ENCODE results near the gene ELP6.
A peak's percentile ranks its signal among the peaks of the same experiment; 100 is the strongest.

The ELP6 gene, protein sequence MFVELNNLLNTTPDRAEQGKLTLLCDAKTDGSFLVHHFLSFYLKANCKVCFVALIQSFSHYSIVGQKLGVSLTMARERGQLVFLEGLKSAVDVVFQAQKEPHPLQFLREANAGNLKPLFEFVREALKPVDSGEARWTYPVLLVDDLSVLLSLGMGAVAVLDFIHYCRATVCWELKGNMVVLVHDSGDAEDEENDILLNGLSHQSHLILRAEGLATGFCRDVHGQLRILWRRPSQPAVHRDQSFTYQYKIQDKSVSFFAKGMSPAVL

DNA sequence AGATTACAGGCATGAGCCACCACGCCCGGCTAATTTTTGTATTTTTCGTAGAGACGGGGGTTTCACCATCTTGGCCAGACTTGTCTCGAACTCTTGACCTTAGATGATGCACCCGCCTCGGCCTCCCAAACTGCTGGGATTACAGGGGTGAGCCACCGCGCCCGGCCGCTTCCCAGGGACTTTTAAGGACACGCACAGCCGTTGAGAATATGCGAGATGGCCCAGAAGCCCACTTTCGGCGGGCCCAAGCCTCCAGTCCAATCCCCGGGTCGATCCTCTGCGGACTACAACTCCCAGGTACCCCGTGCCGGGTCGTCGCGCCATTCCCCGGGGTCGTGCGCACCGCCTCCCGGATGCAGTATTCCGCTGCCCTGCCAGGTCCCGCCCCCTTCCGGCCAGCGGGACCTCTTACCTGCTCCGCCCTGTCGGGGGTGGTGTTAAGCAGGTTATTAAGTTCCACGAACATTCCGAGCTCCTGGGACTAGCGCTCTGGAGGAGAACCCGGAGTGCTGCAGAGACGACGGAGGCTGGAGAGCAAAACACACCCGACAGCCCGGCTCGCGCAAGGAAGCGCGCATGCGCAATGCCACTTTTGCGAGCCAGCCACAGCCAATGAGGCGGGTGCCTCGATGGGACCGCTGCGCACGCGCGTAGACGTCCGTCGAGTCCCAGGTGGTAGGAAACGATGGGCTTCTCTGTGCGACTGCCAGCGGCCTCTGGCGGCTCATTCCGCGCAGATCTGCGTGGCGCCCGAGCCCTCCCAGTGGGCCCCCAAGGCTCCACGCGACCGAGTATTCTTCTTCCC lies at the start of gene ELP6:
Gene ELP6 (minus strand): TSS at position 588 of the 805 bp plus-strand sequence. CDS start 122 bp downstream, at position 466.
- DNase-seq: peak; percentile 81

DNA sequence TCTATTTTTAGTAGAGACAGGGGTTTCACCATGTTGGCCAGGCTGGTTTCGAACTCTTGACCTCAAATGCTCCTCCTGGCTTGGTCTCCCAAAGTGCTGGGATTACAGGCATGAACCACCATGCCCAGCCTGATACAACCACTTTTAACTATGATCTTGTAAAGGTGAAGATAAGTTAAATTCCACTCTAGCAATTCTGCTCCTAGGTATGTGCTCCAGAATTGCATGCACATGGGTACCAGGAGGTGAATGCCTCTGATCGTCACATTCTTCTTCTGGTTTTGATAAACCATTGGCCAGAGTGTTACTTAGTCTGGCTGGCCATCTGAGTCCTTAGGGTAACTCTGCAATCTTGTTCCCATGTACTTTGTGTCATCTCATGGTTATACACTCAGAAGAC lies 42.8 kb upstream of the ELP6 start:
- no peak for DNase-seq

GRCh38 chr3:47554335-47554734 lies 40.8 kb upstream of the ELP6 start:
- DNase-seq: no peak

DNA sequence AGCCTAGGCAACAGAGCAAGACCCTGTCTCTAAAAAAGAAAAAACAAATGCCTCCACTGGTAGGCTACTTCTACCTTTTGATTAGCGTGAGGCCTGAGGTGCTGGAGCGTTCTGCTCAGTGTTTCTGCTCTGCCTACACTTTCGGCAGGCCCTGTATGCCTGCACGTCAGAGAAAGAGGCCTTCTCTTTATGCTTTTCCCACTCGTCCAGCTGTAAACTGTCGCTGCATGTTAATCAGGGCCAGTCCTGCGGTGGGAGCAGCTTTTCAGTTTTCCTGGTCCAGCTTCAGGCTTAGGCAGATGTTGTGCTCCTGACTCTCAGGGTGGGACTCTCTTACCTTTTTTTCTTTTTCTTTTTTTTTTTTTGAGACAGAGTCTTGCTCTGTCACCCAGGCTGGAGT lies 39.9 kb upstream of the ELP6 start:
- no peak for DNase-seq

DNA sequence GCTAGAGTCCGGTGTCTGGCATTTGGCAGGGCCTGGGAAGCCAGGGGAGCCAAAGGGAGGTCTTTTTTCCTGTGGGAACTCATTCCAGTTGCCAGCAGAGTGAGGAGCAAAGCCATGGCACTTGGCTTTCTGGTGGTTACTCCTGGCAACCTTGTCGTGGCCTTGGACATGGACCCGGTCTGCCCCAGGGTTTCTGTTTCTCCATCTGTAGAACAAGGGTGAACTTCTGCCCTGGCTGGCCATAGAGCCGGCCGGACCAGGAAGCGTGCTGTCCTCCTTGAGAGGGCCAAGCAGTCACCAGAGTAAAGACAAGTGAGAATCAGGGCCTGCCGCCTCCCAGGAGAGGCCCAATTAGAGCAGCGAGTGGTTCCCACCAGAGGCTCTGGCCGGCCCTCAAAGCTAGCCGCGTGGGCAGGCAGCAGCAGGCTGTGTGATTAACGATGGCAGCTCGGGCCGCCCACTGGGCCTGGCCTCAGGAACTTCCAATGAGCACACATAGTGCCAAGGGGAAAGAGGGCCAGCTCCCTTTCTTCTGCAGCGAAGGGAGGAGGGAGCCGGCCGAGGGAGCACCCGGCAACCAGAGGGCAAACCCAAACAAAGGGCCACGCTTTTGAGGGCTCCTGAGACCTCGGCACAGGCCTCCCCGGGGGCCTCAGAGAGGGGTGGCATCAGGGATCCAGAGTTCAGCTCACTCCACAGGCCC lies 29.1 kb upstream of the ELP6 start:
- DNase-seq: no peak

DNA sequence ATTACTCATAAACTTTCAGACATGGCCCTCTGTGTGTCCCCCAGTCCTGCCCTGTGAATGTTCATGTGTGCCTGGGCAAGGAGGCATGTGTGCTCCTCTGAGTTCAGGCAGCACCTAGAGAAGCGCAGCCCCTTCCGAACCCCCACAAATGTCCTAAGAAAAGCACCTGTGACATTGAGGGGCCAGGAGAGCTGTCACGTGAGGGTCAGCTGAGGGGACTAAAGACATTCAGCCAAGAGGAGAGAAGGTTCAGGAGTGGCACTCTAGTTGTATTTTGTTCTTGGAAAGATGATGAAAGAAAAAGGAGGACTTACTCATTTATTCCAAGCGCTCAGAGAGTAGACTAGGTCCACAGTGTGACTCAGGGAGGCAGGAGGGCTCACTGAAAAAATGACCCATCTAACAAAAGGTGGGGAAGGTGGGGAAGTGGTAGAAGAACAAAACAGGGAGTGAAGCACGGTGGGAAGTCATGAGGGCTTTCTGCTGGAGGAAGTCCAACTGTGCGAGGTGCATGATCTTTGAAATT lies 28.1 kb upstream of the ELP6 start:
- DNase-seq: no peak

DNA sequence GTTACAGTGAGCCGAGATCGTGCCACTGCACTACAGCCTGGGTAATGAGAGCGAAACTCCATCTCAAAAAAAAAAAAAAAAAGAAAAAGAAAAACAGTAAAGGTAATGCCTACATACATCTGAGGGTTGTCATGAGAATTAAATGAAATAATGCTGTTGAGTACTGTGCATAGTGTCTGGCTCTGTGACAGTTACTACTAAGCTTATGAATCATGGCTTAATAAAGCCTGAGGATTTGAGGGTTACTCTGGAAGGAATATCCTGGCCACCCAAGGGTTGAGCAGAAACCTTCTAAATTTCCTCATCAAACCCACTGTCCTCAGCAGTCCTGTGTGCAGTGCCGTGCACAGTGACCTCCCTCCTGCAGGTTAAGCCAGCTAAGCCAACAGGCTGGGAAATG lies 26.8 kb upstream of the ELP6 start:
- DNase-seq: no peak

GRCh38 chr3:47536967-47537366 lies 23.5 kb upstream of the ELP6 start:
- no peak for DNase-seq

GRCh38 chr3:47536221-47536891 lies 22.8 kb upstream of the ELP6 start:
- no peak for DNase-seq

DNA sequence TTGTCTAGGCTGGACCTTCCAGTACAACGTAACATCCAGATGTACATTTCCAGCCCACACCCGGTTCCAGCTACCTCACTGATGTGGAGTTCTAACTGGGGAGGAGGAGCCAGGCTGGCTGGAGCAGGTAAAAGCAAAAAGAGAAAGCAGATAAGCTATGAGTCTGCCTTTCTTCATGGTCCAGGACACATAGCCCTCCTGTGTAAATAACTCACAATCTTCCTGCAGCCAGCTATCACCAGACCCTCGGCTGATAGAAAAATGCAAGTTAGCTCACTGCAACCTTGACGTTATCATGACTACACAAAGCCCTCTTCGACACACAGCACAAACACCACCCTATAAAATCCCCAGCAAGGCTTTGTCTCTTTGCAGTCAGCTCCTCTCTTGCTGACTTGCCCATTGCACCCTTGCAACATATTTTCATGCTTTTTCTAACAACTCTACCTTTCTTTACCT lies 20.5 kb upstream of the ELP6 start:
- no peak for DNase-seq

DNA sequence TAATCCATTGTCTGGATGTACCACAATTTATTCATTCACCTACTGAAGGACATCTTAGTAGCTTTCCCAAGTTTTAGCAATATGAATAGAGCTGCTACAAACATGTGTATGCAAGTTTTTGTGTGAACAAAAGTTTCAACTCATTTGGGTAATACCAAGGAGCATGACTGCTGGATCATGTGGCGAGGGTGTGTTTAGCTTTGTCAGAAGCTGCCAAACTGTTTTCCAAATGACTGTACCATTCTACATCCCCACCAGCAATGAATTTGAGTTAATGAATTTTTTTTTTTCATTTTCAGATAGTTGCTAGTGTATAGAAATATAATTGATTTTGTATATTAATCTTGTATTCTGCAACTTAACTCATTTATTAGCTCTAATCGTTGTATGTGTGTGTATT lies 20.0 kb upstream of the ELP6 start:
- no peak for DNase-seq

- DNase-seq: no peak
These were observed 14.6 kb upstream of the ELP6 start for GRCh38 chr3:47527952-47528725.

- DNase-seq: no peak
These were observed 12.1 kb upstream of the ELP6 start for GRCh38 chr3:47525617-47526016.

GRCh38 chr3:47523310-47524073 lies 10.0 kb upstream of the ELP6 start:
- no peak for DNase-seq

DNA sequence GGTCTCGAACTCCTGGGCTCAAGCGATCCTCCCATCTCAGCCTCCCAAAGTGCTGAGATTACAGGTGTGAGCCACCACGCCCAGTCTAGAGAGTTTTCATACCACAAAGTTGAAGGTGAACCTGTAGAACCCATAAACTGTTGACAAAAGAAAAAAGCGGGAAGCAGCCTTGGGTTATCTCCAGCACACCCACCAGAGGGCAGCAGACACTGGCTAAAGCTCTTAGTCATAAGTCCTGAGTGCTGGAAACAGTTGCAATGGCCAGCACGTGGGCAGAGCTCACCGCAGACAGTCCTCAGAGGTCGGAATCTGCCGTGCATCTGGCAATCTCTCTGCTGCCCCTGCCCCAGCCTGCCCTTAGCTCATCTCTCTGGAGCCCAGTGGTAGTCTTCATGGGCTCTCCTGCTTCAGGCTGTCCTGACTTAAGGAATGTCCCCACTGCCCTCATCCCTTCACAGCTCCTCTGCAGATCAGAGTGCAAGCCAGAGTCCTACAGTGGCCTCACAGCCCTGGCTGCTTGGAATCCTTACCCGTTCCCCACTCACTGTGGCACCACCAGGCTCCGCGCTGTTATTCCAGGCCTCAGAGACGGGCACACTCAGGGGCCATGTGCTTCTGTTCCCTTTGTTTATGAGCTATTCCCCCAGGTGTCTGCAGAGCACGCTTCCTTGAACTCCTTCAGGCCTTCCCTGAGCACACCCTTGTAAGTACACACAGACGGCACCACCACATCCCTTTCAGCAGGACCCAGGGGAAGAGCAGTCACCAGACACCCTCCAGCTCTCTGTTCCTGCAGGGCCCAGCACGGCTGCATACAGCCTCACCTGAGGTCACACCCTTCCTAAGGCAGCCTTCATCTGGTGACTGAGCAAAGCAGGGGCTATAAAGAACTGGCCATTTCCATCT lies 8.8 kb upstream of the ELP6 start:
- peak; percentile 20 for DNase-seq

GRCh38 chr3:47520756-47521155 lies 7.2 kb upstream of the ELP6 start:
- no peak for DNase-seq

DNA sequence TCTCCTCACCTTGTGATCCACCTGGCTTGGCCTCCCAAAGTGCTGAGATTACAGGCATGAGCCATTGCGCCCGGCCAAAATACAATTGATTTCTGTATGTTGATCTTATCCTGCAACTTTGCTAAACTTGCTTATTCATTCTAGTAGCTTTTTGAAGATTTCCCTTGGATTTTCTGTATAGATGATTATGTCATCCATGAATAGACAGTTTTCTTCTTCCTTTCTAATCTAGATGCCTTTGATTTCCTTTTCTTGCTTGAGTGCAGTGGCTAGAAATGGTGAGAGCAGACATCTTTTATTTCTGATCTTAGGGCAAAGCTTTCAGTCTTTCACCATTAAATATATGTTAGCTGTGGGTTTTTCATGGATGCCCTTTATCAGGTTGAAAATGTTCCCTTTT lies 4.4 kb upstream of the ELP6 start:
- no peak for DNase-seq

DNA sequence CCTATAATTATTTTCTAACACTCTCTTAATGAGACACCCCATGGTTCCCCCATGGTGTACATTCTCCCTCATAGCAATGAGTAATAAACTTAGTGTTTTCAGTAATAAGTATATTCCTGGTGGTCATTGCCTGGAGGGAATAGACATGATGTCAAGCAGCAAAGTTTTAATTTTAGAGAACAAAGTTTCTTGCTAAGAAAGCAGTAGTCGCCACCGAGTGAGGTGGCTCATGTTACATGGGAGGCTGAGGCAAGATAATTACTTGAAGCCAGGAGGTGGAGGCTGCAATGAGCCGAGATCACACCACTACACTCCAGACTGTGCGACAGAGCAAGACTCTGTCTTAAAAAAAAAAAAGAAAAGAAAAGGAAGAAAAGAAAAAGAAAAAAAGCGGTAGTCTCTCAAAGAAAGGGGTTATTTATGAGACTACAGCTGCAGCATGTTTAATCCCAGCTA lies 2.4 kb upstream of the ELP6 start:
- DNase-seq: no peak

GRCh38 chr3:47515100-47515499 lies 1.6 kb upstream of the ELP6 start:
- DNase-seq: no peak
